ENCODE measurements around the gene STARD5.

- TF ChIP-seq GATA3 (IDR thresholded peaks at IDR 0.05; ENCODE audit: low read depth, low read length) (no peak), GATA2 (IDR thresholded peaks at IDR 0.05; ENCODE audit: low read depth, low read length) (no peak)
These were observed 47.0 kb downstream of the STARD5 start for GRCh38 chr15:81276967-81277366.

All from SH-SY5Y (cell line).